AG04450 (cell line): ENCODE measurements around the gene ASIC3. TPM values are rescaled to one million over a fixed set of nuclear protein-coding genes. Genes with fewer than 3 reads are reported as not detected.

Experiments
- CTCF ChIA-PET: fragments of 300-600, 350-600 bp; formaldehyde crosslinking; extraction: SDS; loops from one replicate; lab custom pipeline; 2022; ENCODE audit warnings: antibody characterized with exemption, inconsistent platforms; lab: Charles Lee
- POLR2A ChIA-PET: fragments of 350-600 bp; formaldehyde crosslinking; extraction: SDS; loops from one replicate; lab custom pipeline; 2021; ENCODE audit warnings: antibody characterized with exemption, inconsistent platforms; lab: Yijun Ruan, JAX
- DNase-seq: peaks from one replicate; pipeline ENCODE4 v3.0.0-alpha.2; 2011; ENCODE audit warnings: low read depth, low spot score
- H3K27ac ChIP-seq: one replicate; pipeline ENCODE4 v1.5.1; 2012; ENCODE audit warnings: low read depth, low read length, control low read depth
- H3K27me3 ChIP-seq: one replicate; pipeline ENCODE4 v1.6.0; 2012; ENCODE audit warnings: low read length; ENCODE audit not compliant: control insufficient read depth, insufficient read depth
- H3K4me3 ChIP-seq: 2 replicates; pipeline ENCODE4 v1.5.1; 2011; ENCODE audit warnings: mild to moderate bottlenecking, low read depth, low read length, control low read depth
- H3K9me3 ChIP-seq: 2 replicates; pipeline ENCODE4 v1.5.1; 2012; ENCODE audit warnings: low read length; ENCODE audit not compliant: control insufficient read depth, insufficient read depth
- CTCF ChIP-seq: IDR thresholded peaks from 2 replicates; pipeline ENCODE4 v1.5.1; 2011; ENCODE audit warnings: low read depth, low read length, control low read depth, inconsistent platforms
- polyA plus RNA-seq: library from polyadenylated mRNA; depleted of rRNA; stranded (reverse); fragments of >200 nt; gene quantifications from 2 replicates; pipeline ENCODE4 v1.2.3, GENCODE V29; 2011

The ASIC3 gene
- polyA plus RNA-seq, 1 experiment: 0.07 TPM

GRCh38 chr7:151080067-151080521 is 31.8 kb downstream of the ASIC3 start:
- POLR2A ChIA-PET: interaction anchor here (1.0 to 1.6 kb wide), 7 partner anchors 8 to 30 kb away, joined by 3 to 9 read pairs (median 6); partner anchors contain the start of gene CDK5
- H3K27me3 ChIP-seq: no peaks in the 10 kb centered on the region
- CTCF ChIA-PET: interaction anchor here (0.7 to 1.0 kb wide), 2 partner anchors 11 to 133 kb away, joined by 3 read pairs; no protein-coding TSS in a partner anchor
- H3K9me3 ChIP-seq: peaks cover 3% of the 10 kb centered on the region; the same call in 1 of the 2 replicates
- DNase-seq: no peak
- H3K4me3 ChIP-seq: peak overlapping the region; percentile 90
- peak overlapping the region; percentile 61 for H3K27ac ChIP-seq
- no peak for TF ChIP-seq CTCF

- peak; percentile 69 for DNase-seq
- Histone ChIP-seq H3K9me3 (peaks cover 3% of the 10 kb centered on the region; the same call in 1 of the 2 replicates), H3K4me3 (peak within 1 kb of the TSS; percentile 90), H3K27me3 (no peaks in the 10 kb centered on the region), H3K27ac (peak within 1 kb of the TSS; percentile 61)
- ChIA-PET POLR2A (interaction anchor here (0.6 to 1.6 kb wide), 9 partner anchors 9 to 52 kb away, joined by 3 to 9 read pairs (median 6); partner anchors contain the start of gene CDK5), CTCF (interaction anchor here (0.7 to 1.0 kb wide), 2 partner anchors 10 to 133 kb away, joined by 3 read pairs; no protein-coding TSS in a partner anchor)
- TF ChIP-seq CTCF: no peak
Measured at GRCh38 chr7:151080522-151081169, 32.3 kb downstream of the ASIC3 start, which contains the start of gene FASTK. TSS of gene FASTK (minus strand) at chr7:151080809. CDS start at chr7:151080766, 43 bp downstream.

GRCh38 chr7:151081170-151082101 is 33.1 kb downstream of the ASIC3 start:
- no peak for TF ChIP-seq CTCF
- Histone ChIP-seq H3K27me3 (no peaks in the 10 kb centered on the region), H3K4me3 (peak overlapping the region; percentile 74), H3K27ac (peak overlapping the region; percentile 61), H3K9me3 (peaks cover 3% of the 10 kb centered on the region; the same call in 1 of the 2 replicates)
- DNase-seq: no peak
- ChIA-PET CTCF (interaction anchor here (1.0 kb wide), 1 partner anchor 10 kb away, joined by 3 read pairs; no protein-coding TSS in a partner anchor), POLR2A (interaction anchor here (0.6 to 1.6 kb wide), 9 partner anchors 10 to 53 kb away, joined by 3 to 9 read pairs (median 6); partner anchors contain the start of gene CDK5)

- Histone ChIP-seq H3K4me3 (peak overlapping the region; percentile 74), H3K27me3 (no peaks in the 10 kb centered on the region), H3K27ac (no peak overlapping the region), H3K9me3 (peaks cover 3% of the 10 kb centered on the region; the same call in 1 of the 2 replicates)
- ChIA-PET CTCF (interaction anchor here (1.3 kb wide), 1 partner anchor 28 kb away, joined by 3 read pairs; no protein-coding TSS in a partner anchor), POLR2A (no interaction called here)
- no peak for DNase-seq
- TF ChIP-seq CTCF: no peak
Measured at GRCh38 chr7:151082141-151083070, 34.1 kb downstream of the ASIC3 start.
